ENCODE measurements around the gene B3GALNT2.

DNA sequence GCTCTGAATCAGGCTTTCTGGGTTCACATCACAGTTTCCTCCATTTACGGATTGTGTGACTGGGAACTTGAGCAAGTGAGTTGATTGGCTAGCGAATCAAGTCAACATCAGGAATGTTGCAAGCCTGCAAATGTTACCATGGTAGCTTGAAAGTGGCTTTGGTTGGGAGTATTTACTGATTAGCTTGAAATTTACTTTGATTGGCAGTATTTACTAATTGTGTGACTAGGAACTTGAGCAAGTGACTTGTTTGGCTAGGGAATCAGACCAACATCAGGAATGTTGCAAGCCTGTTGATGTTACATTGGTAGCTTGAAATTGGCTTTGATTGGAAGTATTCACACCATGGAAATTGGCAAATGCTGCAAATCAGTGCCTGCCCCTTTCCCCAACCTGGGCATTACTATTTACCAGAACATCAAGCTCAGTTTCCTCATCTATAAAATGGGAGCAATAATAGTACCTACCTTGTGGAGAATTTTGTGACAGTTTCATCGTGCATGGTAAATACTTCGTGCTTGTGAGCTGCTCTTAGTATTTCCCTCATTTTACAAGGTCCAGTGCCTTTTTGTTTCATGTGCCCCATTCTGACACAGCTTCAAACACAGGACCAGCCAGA is 23.1 kb upstream of the B3GALNT2 start:
- no peak for TF ChIP-seq TAF1 (IDR thresholded peaks at IDR 0.05; ENCODE audit: borderline replicate concordance, insufficient read depth, low read length)
- TF ChIP-seq POLR2AphosphoS5 (IDR thresholded peaks at IDR 0.05; ENCODE audit: low read depth, low read length), result no peak
- TF ChIP-seq, protein P1, sequence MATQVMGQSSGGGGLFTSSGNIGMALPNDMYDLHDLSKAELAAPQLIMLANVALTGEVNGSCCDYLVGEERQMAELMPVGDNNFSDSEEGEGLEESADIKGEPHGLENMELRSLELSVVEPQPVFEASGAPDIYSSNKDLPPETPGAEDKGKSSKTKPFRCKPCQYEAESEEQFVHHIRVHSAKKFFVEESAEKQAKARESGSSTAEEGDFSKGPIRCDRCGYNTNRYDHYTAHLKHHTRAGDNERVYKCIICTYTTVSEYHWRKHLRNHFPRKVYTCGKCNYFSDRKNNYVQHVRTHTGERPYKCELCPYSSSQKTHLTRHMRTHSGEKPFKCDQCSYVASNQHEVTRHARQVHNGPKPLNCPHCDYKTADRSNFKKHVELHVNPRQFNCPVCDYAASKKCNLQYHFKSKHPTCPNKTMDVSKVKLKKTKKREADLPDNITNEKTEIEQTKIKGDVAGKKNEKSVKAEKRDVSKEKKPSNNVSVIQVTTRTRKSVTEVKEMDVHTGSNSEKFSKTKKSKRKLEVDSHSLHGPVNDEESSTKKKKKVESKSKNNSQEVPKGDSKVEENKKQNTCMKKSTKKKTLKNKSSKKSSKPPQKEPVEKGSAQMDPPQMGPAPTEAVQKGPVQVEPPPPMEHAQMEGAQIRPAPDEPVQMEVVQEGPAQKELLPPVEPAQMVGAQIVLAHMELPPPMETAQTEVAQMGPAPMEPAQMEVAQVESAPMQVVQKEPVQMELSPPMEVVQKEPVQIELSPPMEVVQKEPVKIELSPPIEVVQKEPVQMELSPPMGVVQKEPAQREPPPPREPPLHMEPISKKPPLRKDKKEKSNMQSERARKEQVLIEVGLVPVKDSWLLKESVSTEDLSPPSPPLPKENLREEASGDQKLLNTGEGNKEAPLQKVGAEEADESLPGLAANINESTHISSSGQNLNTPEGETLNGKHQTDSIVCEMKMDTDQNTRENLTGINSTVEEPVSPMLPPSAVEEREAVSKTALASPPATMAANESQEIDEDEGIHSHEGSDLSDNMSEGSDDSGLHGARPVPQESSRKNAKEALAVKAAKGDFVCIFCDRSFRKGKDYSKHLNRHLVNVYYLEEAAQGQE (IDR thresholded peaks at IDR 0.05; ENCODE audit: insufficient read depth in 1 of 2, low read depth in 2 of 2, low read length in 2 of 2), result no peak
- no peak for TF ChIP-seq SIN3A (IDR thresholded peaks at IDR 0.05; ENCODE audit: borderline replicate concordance, insufficient read depth, low read length)

All from PFSK-1 (cell line).